SU-DHL-6 (cell line): Measurements from ENCODE around the gene CADM2.

Experiments used
- H2AFZ ChIP-seq: fragments of 200-600 bp; sonication (generic); 2 replicates; pipeline ENCODE4 v1.6.1; 2014; ENCODE audit warnings: low read depth, mild to moderate bottlenecking, moderate library complexity, mixed read lengths, antibody characterized with exemption, low read length; ENCODE audit not compliant: severe bottlenecking
- H3F3A ChIP-seq: fragments of 200-600 bp; shearing (Covaris generic); 2 replicates; pipeline ENCODE4 v1.6.0; 2016; ENCODE audit warnings: antibody characterized with exemption, mild to moderate bottlenecking; ENCODE audit not compliant: insufficient read depth
- H3K27ac ChIP-seq: fragments of 200-600 bp; sonication (generic); 2 replicates; pipeline ENCODE4 v1.5.1; 2016; ENCODE audit warnings: low read depth, mild to moderate bottlenecking, low read length, moderate library complexity, mixed read lengths
- H3K27me3 ChIP-seq: fragments of 200-600 bp; sonication (generic), shearing (Covaris generic); 2 replicates; pipeline ENCODE4 v1.6.0; 2014; ENCODE audit warnings: mild to moderate bottlenecking, low read length
- H3K36me3 ChIP-seq: fragments of 200-600 bp; sonication (generic); 2 replicates; pipeline ENCODE4 v1.6.1; 2014; ENCODE audit warnings: mild to moderate bottlenecking, low read length, mixed read lengths
- H3K4me2 ChIP-seq: fragments of 300-600, 200-600 bp; shearing (Covaris generic), sonication (generic); 2 replicates; pipeline ENCODE4 v1.6.0; 2014; ENCODE audit warnings: low read length, low read depth, mild to moderate bottlenecking; ENCODE audit not compliant: poor library complexity, severe bottlenecking
- H3K4me3 ChIP-seq: fragments of 200-600 bp; sonication (generic); 2 replicates; pipeline ENCODE4 v1.5.1; 2014; ENCODE audit warnings: antibody characterized with exemption, low read length, mild to moderate bottlenecking, mixed read lengths; ENCODE audit not compliant: insufficient read depth, poor library complexity, severe bottlenecking
- H3K79me2 ChIP-seq: fragments of 200-600 bp; sonication (generic); 2 replicates; pipeline ENCODE4 v1.6.1; 2014; ENCODE audit warnings: mild to moderate bottlenecking, low read length, moderate library complexity; ENCODE audit not compliant: insufficient read depth
- H3K9ac ChIP-seq: fragments of 200-600 bp; sonication (generic); 2 replicates; pipeline ENCODE4 v1.7.0; 2014; ENCODE audit warnings: mild to moderate bottlenecking, low read length
- H3K9me2 ChIP-seq: fragments of 200-600 bp; sonication (generic); replicated peaks from 2 replicates; pipeline ENCODE4 v1.6.1; 2014; ENCODE audit warnings: low read length; ENCODE audit not compliant: insufficient read depth
- H3K9me3 ChIP-seq: fragments of 200-600 bp; sonication (generic); 2 replicates; pipeline ENCODE4 v1.6.1; 2014; ENCODE audit warnings: low read length, mixed read lengths; ENCODE audit not compliant: insufficient read depth
- H4K20me1 ChIP-seq: fragments of 200-600 bp; sonication (generic); 2 replicates; pipeline ENCODE4 v1.6.1; 2014; ENCODE audit warnings: low read depth, mild to moderate bottlenecking, antibody characterized with exemption, low read length, moderate library complexity, mixed read lengths
- CTCF ChIP-seq: fragments of 200-600 bp; sonication (generic); IDR thresholded peaks from one replicate; pipeline ENCODE4 v1.5.1; 2017; ENCODE audit warnings: antibody characterized with exemption, mild to moderate bottlenecking, low read length, moderate library complexity; ENCODE audit not compliant: insufficient read depth, poor library complexity, severe bottlenecking
- EZH2phosphoT487 ChIP-seq: fragments of 200-600 bp; sonication (generic), shearing (Covaris generic); conservative IDR thresholded peaks from 2 replicates; pipeline ENCODE4 v1.6.1; 2018; ENCODE audit warnings: mild to moderate bottlenecking, antibody characterized with exemption, low read length, moderate library complexity, mixed read lengths

Gene CADM2

DNA sequence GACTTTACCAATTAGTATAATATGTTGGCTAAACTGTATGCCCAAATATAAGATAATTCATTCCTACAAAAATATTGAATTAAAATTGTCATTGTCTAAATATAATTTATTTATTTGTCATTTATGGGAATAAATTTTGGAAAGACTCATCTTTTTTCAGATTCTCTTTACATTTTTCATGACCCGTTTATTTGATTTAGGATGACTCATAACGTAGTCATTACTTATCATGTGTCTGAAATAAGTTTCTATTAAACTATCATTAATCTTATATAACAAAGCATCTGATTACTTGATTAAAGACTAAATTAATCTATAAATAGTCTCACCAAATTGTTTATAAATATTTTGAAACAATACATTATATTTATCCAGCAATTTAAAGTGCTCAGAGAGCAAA lies 516.6 kb downstream of the CADM2 start:
- H3F3A ChIP-seq = no peaks in the 10 kb centered on the region
- H3K27ac ChIP-seq = no peak overlapping the region
- no peaks in the 10 kb centered on the region for H3K9me2 ChIP-seq
- no peaks in the 10 kb centered on the region for H3K9me3 ChIP-seq
- H3K4me3 ChIP-seq = no peak overlapping the region
- no peaks in the 10 kb centered on the region for H4K20me1 ChIP-seq
- no peaks in the 10 kb centered on the region for H3K36me3 ChIP-seq
- H3K79me2 ChIP-seq = no peaks in the 10 kb centered on the region
- H3K27me3 ChIP-seq = no peaks in the 10 kb centered on the region
- H2AFZ ChIP-seq = no peak overlapping the region
- TF ChIP-seq EZH2phosphoT487 = no peak
- no peak for TF ChIP-seq CTCF
- no peak overlapping the region for H3K9ac ChIP-seq
- no peak overlapping the region for H3K4me2 ChIP-seq

- Histone ChIP-seq H3F3A (no peaks in the 10 kb centered on the region), H2AFZ (no peak overlapping the region), H4K20me1 (no peaks in the 10 kb centered on the region), H3K27ac (no peak overlapping the region), H3K79me2 (no peaks in the 10 kb centered on the region), H3K9me2 (no peaks in the 10 kb centered on the region), H3K9me3 (no peaks in the 10 kb centered on the region), H3K27me3 (no peaks in the 10 kb centered on the region), H3K36me3 (no peaks in the 10 kb centered on the region), H3K9ac (no peak overlapping the region), H3K4me3 (no peak overlapping the region), H3K4me2 (no peak overlapping the region)
- TF ChIP-seq CTCF = no peak
- TF ChIP-seq EZH2phosphoT487 = no peak
Measured at GRCh38 chr3:85476891-85477495, 518.2 kb downstream of the CADM2 start.

DNA sequence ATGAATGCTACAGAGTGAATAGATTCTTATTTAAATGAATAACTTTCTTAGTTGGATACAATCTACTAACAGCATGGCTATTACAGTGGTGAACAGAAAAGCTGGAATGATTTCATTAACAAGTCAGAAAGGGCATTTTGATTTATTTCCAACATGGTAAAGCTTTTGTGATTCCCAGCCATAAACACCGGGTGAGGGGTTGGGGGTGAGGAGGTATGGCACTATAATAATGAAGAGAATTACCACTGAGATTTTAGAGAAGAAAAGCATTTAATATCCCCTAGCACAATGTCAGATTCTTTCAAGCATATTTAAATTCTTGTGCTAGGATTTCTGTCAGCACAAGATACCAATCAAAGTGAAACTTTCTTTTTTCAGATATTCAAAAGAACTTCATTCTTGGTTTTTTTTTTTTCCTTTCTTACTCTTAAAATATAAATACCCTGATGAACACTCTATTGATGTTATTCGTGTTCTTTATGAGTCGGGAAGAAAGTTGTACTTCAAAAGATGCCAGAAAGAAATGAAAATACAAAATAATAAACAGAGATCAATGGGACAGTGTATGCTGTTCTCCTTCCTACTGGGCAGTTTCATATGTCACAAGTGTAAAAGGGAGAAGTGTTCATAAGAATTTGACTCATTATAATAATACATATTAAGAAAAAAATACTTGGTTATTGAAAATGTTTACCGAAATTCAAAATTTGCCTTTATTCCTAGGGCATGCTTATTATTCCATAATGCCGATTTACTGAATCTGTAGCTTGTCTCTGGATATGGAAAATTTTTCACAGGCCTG lies 522.8 kb downstream of the CADM2 start:
- Histone ChIP-seq H3K36me3 (no peaks in the 10 kb centered on the region), H3K27ac (no peak overlapping the region), H3K9ac (no peak overlapping the region), H3F3A (no peaks in the 10 kb centered on the region), H3K27me3 (no peaks in the 10 kb centered on the region), H3K4me3 (no peak overlapping the region), H3K9me3 (no peaks in the 10 kb centered on the region), H4K20me1 (no peaks in the 10 kb centered on the region), H3K4me2 (no peak overlapping the region), H3K79me2 (no peaks in the 10 kb centered on the region), H3K9me2 (no peaks in the 10 kb centered on the region), H2AFZ (peak overlapping the region; percentile 12)
- TF ChIP-seq EZH2phosphoT487 (no peak), CTCF (no peak)
